ENCODE results near the gene DNAL1. TPM values are rescaled to one million over a fixed set of nuclear protein-coding genes. Genes with fewer than 3 reads are reported as not detected.

The DNAL1 gene
- total and polyA plus RNA-seq, 2 of the 4 experiments (the other 2 are of a cell fraction) = 4.5 to 5.4 TPM

- TF ChIP-seq RCOR1 (IDR thresholded peaks at IDR 0.05; ENCODE audit: insufficient replicate concordance, low read length) = no peak
These were observed 67.9 kb downstream of the DNAL1 start (continued) for GRCh38 chr14:73712540-73713180.

DNA sequence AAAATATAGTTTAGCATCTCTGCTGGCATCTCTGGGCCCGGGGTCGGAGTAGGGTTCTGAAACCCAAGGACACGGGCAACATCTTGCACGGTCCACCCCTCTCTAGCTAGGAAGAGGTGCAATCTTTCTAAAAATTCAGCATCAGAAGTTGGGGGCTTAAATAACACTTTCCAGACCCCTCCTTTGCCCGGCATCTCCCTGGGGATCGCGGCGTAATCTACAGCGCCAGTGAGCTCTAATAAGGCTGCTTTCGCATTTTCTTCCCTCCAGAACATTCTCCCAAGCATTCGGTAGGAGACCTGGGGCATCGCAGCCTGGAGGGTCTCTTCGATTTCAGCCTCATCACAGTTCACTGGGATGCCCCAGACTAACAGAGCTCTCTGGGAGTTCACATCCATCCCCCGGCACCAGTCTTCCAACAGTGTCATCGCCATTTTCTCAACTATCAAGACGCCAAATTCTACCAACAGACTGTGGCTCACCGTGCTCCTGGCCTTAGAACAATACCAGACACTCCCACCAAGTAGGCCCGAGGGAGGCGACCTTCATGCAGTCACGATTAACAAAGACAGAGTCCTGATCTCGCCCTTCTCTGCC lies 68.5 kb downstream of the DNAL1 start:
- peak overlapping the region; percentile 98 for H3K56ac ChIP-seq (ENCODE audit: extremely low read depth, insufficient read depth, low read length)
- H3K9me3 ChIP-seq (ENCODE audit: control insufficient read depth, insufficient read depth, low read length) = no peaks in the 10 kb centered on the region
- peak overlapping the region; percentile 93 for H2AK5ac ChIP-seq (ENCODE audit: low read depth, low read length)
- DNase-seq = no peak
- intact Hi-C loops (cut with micrococcal nuclease) = no loop called here
- ATAC-seq (ENCODE audit: low read depth) = no peak; the same call in 1 of the 2 replicates
- 1% methylated on average over 13 of the region's 21 CpGs; no CpG with 5 or more reads in 1 of the 2 experiments for WGBS, 2 experiments (ENCODE audit: extremely low coverage in 2 of 2, insufficient read length in 1 of 2)
- H4K20me1 ChIP-seq (ENCODE audit: insufficient read depth, low read length) = peaks cover 47% of the 10 kb centered on the region
- H4K8ac ChIP-seq (ENCODE audit: low read depth in 2 of 2, low read length in 2 of 2) = peak overlapping the region; percentile 65 to 90; a peak in 3 of 4 replicates
- POLR2A ChIA-PET (ENCODE audit: unreplicated experiment) = interaction anchor here (0.7 kb wide), 1 partner anchor 38 kb away, joined by 3 read pairs; no protein-coding TSS in a partner anchor
- H2BK20ac ChIP-seq (ENCODE audit: low read depth, low read length) = peak overlapping the region; percentile 67
- peaks cover 16% of the 10 kb centered on the region for H3K4me1 ChIP-seq (ENCODE audit: control insufficient read depth, insufficient read depth, low read length)
- H2BK15ac ChIP-seq (ENCODE audit: low read depth, low read length) = peak overlapping the region; percentile 68; the same call in 1 of the 3 replicates
- TF ChIP-seq RFX5 (IDR thresholded peaks at IDR 0.05; ENCODE audit: low read depth, low read length) = no peak
- peak overlapping the region; percentile 72 for H3K4me3 ChIP-seq (ENCODE audit: insufficient read depth, low read depth, low read length)
- peak overlapping the region; percentile 7 for H4K5ac ChIP-seq (ENCODE audit: low read depth, low read length)
- peak overlapping the region; percentile 86 for H2BK5ac ChIP-seq (ENCODE audit: low read depth, low read length, poor library complexity, severe bottlenecking)
- peaks cover 18% of the 10 kb centered on the region for H3K36me3 ChIP-seq (ENCODE audit: control insufficient read depth, insufficient read depth, low read length)
- peak overlapping the region; percentile 97 for H3K4ac ChIP-seq (ENCODE audit: low read depth, low read length)
- peak overlapping the region; percentile 100 for H3K23ac ChIP-seq (ENCODE audit: low read depth, low read length)
- dilution Hi-C loops (cut with HindIII; ENCODE audit: low sequenced_read_pairs, unreplicated experiment) = no loop called here
- peak overlapping the region; percentile 84 for H2BK120ac ChIP-seq (ENCODE audit: low read depth, low read length)
- H2AFZ ChIP-seq (replicated peaks; ENCODE audit: low read length, poor library complexity) = peak overlapping the region; percentile 97
- peak overlapping the region; percentile 94 for H3K27ac ChIP-seq (ENCODE audit: insufficient read depth, low read length)
- CTCF ChIA-PET = interaction anchor here (0.6 kb wide), 1 partner anchor 40 kb away, joined by 3 read pairs; no protein-coding TSS in a partner anchor
- H2AK9ac ChIP-seq (replicated peaks; ENCODE audit: low read depth, low read length, poor library complexity) = peak overlapping the region; percentile 99
- H4K91ac ChIP-seq (ENCODE audit: insufficient read depth, low read depth, low read length) = peak overlapping the region; percentile 88
- peak overlapping the region; percentile 21 for H3K18ac ChIP-seq (ENCODE audit: low read depth, low read length)
- peak overlapping the region; percentile 99 for H3K14ac ChIP-seq (replicated peaks; ENCODE audit: low read depth, low read length)
- in situ Hi-C loops (cut with MboI; ENCODE audit: low sequenced_read_pairs) = no loop called here
- no peaks in the 10 kb centered on the region for H3K27me3 ChIP-seq (ENCODE audit: control insufficient read depth, insufficient read depth, low read length)
- BruUV-seq (replicated peaks) = TSS peak; percentile 25
- H3K9me1 ChIP-seq (ENCODE audit: insufficient read depth, low read length) = peaks cover 13% of the 10 kb centered on the region
- H3K79me1 ChIP-seq (ENCODE audit: low read depth in 1 of 2, low read length in 2 of 2) = peaks cover 22 to 67% of the 10 kb centered on the region in 2 experiments
- H3K9ac ChIP-seq (ENCODE audit: low read depth, low read length) = peak overlapping the region; percentile 93
- H3K4me2 ChIP-seq (ENCODE audit: low read depth, low read length) = peak overlapping the region; percentile 97

All from IMR-90 (cell line).